RWPE2 (cell line): Measurements from ENCODE around the gene PDLIM3.

ENCODE experiments used
- ATAC-seq: fragments of 200-7000 bp; cut with Tn5 transposase; 3 replicates; pipeline ENCODE4 v1.9.1; 2021; ENCODE audit warnings: low read depth
- DNase-seq: peaks from one replicate; pipeline ENCODE4 v3.0.0-alpha.2; 2020; ENCODE audit warnings: low spot score
- H3K27ac ChIP-seq: fragments of 450-650 bp; 2 replicates; pipeline ENCODE4 v1.5.1; 2017; ENCODE audit warnings: mild to moderate bottlenecking; ENCODE audit not compliant: poor library complexity, severe bottlenecking
- H3K27me3 ChIP-seq: fragments of 250-450 bp; sonication (Bioruptor Pico); 2 replicates; pipeline ENCODE4 v1.5.1; 2021; ENCODE audit warnings: mild to moderate bottlenecking, moderate library complexity; ENCODE audit not compliant: insufficient read depth, poor library complexity, severe bottlenecking
- H3K36me3 ChIP-seq: fragments of 250-450 bp; sonication (Bioruptor Pico); 2 replicates; pipeline ENCODE4 v1.5.1; 2020; ENCODE audit warnings: low read depth, mild to moderate bottlenecking, moderate library complexity
- H3K4me1 ChIP-seq: fragments of 250-450 bp; sonication (Bioruptor Pico); 2 replicates; pipeline ENCODE4 v1.5.1; 2021; ENCODE audit warnings: mild to moderate bottlenecking, moderate library complexity; ENCODE audit not compliant: insufficient read depth, poor library complexity, severe bottlenecking
- H3K4me3 ChIP-seq: fragments of 250-450 bp; sonication (Bioruptor Pico); 2 replicates; pipeline ENCODE4 v1.5.1; 2021; ENCODE audit warnings: mild to moderate bottlenecking, moderate library complexity; ENCODE audit not compliant: severe bottlenecking
- H3K9me3 ChIP-seq: fragments of 250-450 bp; sonication (Bioruptor Pico); 2 replicates; pipeline ENCODE4 v1.5.1; 2021; ENCODE audit warnings: mild to moderate bottlenecking, moderate library complexity; ENCODE audit not compliant: severe bottlenecking
- CTCF ChIP-seq: fragments of 450-650 bp; IDR thresholded peaks from one replicate; pipeline ENCODE4 v1.5.1; 2017; ENCODE audit warnings: mild to moderate bottlenecking, moderate library complexity; ENCODE audit not compliant: poor library complexity, severe bottlenecking

Gene PDLIM3

GRCh38 chr4:185570727-185571126 lies 35.4 kb upstream of the PDLIM3 start:
- Histone ChIP-seq H3K27me3 (no peaks in the 10 kb centered on the region), H3K9me3 (no peaks in the 10 kb centered on the region), H3K36me3 (no peaks in the 10 kb centered on the region), H3K27ac (no peak overlapping the region), H3K4me1 (peaks cover 16% of the 10 kb centered on the region), H3K4me3 (no peak overlapping the region)
- DNase-seq, result no peak
- TF ChIP-seq CTCF, result no peak
- ATAC-seq, result no peak

GRCh38 chr4:185567381-185568376 lies 32.4 kb upstream of the PDLIM3 start:
- no peak for TF ChIP-seq CTCF
- ATAC-seq, result no peak
- no peak overlapping the region for H3K4me3 ChIP-seq
- no peaks in the 10 kb centered on the region for H3K9me3 ChIP-seq
- no peaks in the 10 kb centered on the region for H3K36me3 ChIP-seq
- H3K27me3 ChIP-seq, result no peaks in the 10 kb centered on the region
- no peaks in the 10 kb centered on the region for H3K4me1 ChIP-seq
- no peak overlapping the region for H3K27ac ChIP-seq
- no peak for DNase-seq

GRCh38 chr4:185566972-185567371 lies 31.7 kb upstream of the PDLIM3 start:
- Histone ChIP-seq H3K4me1 (no peaks in the 10 kb centered on the region), H3K27ac (no peak overlapping the region), H3K9me3 (no peaks in the 10 kb centered on the region), H3K36me3 (no peaks in the 10 kb centered on the region), H3K27me3 (no peaks in the 10 kb centered on the region), H3K4me3 (no peak overlapping the region)
- no peak for TF ChIP-seq CTCF
- DNase-seq (no peak), ATAC-seq (0 out of 3 replicates have a peak, but pooled peaks have one; percentile 19)

GRCh38 chr4:185566425-185566824 lies 31.1 kb upstream of the PDLIM3 start:
- Histone ChIP-seq H3K4me3 (no peak overlapping the region), H3K4me1 (no peaks in the 10 kb centered on the region), H3K9me3 (no peaks in the 10 kb centered on the region), H3K27ac (no peak overlapping the region), H3K27me3 (no peaks in the 10 kb centered on the region), H3K36me3 (no peaks in the 10 kb centered on the region)
- no peak for TF ChIP-seq CTCF
- no peak for ATAC-seq
- no peak for DNase-seq

- no peak overlapping the region for H3K27ac ChIP-seq
- TF ChIP-seq CTCF, result no peak
- ATAC-seq (no peak), DNase-seq (no peak)
- H3K4me3 ChIP-seq, result no peak overlapping the region
- no peaks in the 10 kb centered on the region for H3K27me3 ChIP-seq
- H3K36me3 ChIP-seq, result no peaks in the 10 kb centered on the region
- no peaks in the 10 kb centered on the region for H3K4me1 ChIP-seq
- no peaks in the 10 kb centered on the region for H3K9me3 ChIP-seq
Measured at GRCh38 chr4:185565696-185566095, 30.4 kb upstream of the PDLIM3 start.
